HepG2 (cell line): ENCODE data around the gene TMEM121.
"Not testable (repeated sequence)": the region's sequence is repeated elsewhere in the genome, so short reads cannot be mapped to it uniquely, and the experiment has no call there.

Source experiments
- FLYWCH1 ChIP-seq: sonication (generic); formaldehyde crosslinking; IDR thresholded peaks from 2 replicates; pipeline ENCODE4 v1.8.1; 2023; ENCODE audit warnings: mild to moderate bottlenecking, missing genetic modification reagents
- GABPA ChIP-seq, 2 experiments: IDR thresholded peaks; 2 replicates each; pipeline ENCODE4 v1.6.1; 2011 to 2016; ENCODE audit warnings: low read depth in 2 of 2, low read length in 1 of 2, missing biosample characterization in 1 of 2, missing genetic modification characterization in 1 of 2
- HOXA7 ChIP-seq: sonication (generic); formaldehyde crosslinking; IDR thresholded peaks from 2 replicates; pipeline ENCODE4 v1.8.1; 2022; ENCODE audit warnings: mild to moderate bottlenecking, missing genetic modification reagents, moderate library complexity
- POLR2A ChIP-seq, 2 experiments: IDR thresholded peaks; 2 replicates each; pipeline ENCODE4 v1.6.1; 2011; ENCODE audit warnings: low read depth in 2 of 2, low read length in 2 of 2, mild to moderate bottlenecking in 1 of 2, moderate library complexity in 1 of 2; ENCODE audit not compliant: insufficient read depth in 1 of 2
- RAD21 ChIP-seq: fragments of 450-650 bp; formaldehyde crosslinking; IDR thresholded peaks from 2 replicates; pipeline ENCODE4 v1.5.0; 2020; ENCODE audit warnings: mild to moderate bottlenecking
- SMC3 ChIP-seq: IDR thresholded peaks from 2 replicates; pipeline ENCODE4 v1.6.1; 2011; ENCODE audit warnings: low read length, improper control_type of control experiment
- SP5 ChIP-seq: IDR thresholded peaks from 2 replicates; pipeline ENCODE4 v1.6.1; 2016; ENCODE audit warnings: low read depth, borderline replicate concordance
- SRY ChIP-seq: sonication (generic); formaldehyde crosslinking; IDR thresholded peaks from 2 replicates; pipeline ENCODE4 v1.8.0; 2022; ENCODE audit warnings: mild to moderate bottlenecking, missing genetic modification reagents
- TF ChIP-seq, protein P1 (sequence below): sonication (generic); formaldehyde crosslinking; conservative IDR thresholded peaks from 2 replicates; pipeline ENCODE4 v1.8.0; 2022; ENCODE audit warnings: missing genetic modification reagents

DNA sequence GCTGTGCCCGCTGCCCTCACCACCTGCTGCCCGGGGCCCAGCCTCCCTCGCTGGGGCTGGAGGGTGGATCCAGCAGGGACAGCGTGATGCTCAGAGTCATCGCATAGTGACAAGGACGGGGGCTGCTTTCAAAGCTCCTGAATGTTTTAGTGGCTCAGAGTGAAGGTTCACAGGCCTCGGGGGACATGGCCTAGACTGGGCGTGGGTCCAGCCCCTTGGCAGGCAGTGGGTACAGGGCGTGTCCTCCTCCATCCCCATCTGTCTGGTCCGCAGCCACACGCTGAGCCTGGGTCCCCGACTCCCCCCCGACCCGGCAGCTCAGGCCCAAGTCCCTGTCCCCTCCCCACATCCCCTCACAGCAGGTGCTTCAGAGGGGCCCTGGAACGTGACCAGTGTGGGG, 52.8 kb downstream of the TMEM121 start:
- TF ChIP-seq, protein P1, sequence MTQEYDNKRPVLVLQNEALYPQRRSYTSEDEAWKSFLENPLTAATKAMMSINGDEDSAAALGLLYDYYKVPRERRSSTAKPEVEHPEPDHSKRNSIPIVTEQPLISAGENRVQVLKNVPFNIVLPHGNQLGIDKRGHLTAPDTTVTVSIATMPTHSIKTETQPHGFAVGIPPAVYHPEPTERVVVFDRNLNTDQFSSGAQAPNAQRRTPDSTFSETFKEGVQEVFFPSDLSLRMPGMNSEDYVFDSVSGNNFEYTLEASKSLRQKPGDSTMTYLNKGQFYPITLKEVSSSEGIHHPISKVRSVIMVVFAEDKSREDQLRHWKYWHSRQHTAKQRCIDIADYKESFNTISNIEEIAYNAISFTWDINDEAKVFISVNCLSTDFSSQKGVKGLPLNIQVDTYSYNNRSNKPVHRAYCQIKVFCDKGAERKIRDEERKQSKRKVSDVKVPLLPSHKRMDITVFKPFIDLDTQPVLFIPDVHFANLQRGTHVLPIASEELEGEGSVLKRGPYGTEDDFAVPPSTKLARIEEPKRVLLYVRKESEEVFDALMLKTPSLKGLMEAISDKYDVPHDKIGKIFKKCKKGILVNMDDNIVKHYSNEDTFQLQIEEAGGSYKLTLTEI (CRISPR knock-in tag) = not testable (repeated sequence)
- not testable (repeated sequence) for TF ChIP-seq POLR2A (IDR thresholded peaks at IDR 0.05; ENCODE audit: insufficient read depth in 1 of 2, low read depth in 2 of 2, low read length in 2 of 2); RAD21 (CRISPR knock-in tag); FLYWCH1 (CRISPR knock-in tag); SRY (CRISPR knock-in tag); SP5; SMC3; HOXA7 (CRISPR knock-in tag); GABPA (IDR thresholded peaks at IDR 0.05; ENCODE audit: low read depth, low read length); GABPA (CRISPR knock-in tag; IDR thresholded peaks at IDR 0.05; ENCODE audit: low read depth)
